K562 (cell line): Measurements from ENCODE around the gene ZNF609. TPM values are rescaled to one million over a fixed set of nuclear protein-coding genes. Genes with fewer than 3 reads are reported as not detected.

Source experiments
- ATAC-seq: fragments of 200-7000 bp; cut with Tn5 transposase; 3 replicates; pipeline ENCODE4 v1.9.1; 2020; ENCODE audit warnings: moderate library complexity
- BruUV-seq: library from RNA; stranded (reverse); fragments of 400-500 nt; replicated peaks from 2 replicates; lab custom pipeline; 2021; lab: Mats Ljungman, UMichigan
- CTCF ChIA-PET: fragments of 300-600 bp; formaldehyde crosslinking; extraction: SDS; loops from one replicate; lab custom pipeline; 2021; ENCODE audit warnings: low intra/inter-chr PET ratio; lab: Yijun Ruan, JAX
- POLR2A ChIA-PET: fragments of 300-600, 350-650 bp; sonication (Branson Sonifier 250); formaldehyde crosslinking; extraction: SDS; loops from one replicate; lab custom pipeline; 2021; ENCODE audit warnings: antibody characterized with exemption, inconsistent platforms; lab: Yijun Ruan, JAX
- DNase-seq, 4 experiments: peaks; one replicate each; pipeline versions ENCODE4 v3.0.0 to v3.0.0-alpha.2; 2011 to 2018; ENCODE audit warnings: low spot score in 3 of 4, mixed read lengths in 3 of 4; ENCODE audit errors: extremely low read depth in 1 of 4
- FAIRE-seq: peaks from 2 replicates; lab custom pipeline; 2011; peaks lifted over from hg19 to GRCh38; lab: Jason Lieb, UNC
- H2AFZ ChIP-seq: 2 replicates; pipeline ENCODE4 v1.6.0; 2011; ENCODE audit warnings: low read depth, low read length, control low read depth, inconsistent platforms
- H3K27ac ChIP-seq: fragments of 200-600 bp; 3 replicates; pipeline ENCODE4 v1.8.0; 2011; ENCODE audit warnings: low read depth, mild to moderate bottlenecking, control low read depth, inconsistent platforms, low read length, moderate library complexity, mixed read lengths; ENCODE audit errors: extremely low read depth
- H3K27me3 ChIP-seq, 2 experiments: fragments of 300-600 bp in 1 of 2; 2 replicates in 1 of 2; 3 replicates in 1 of 2; pipeline versions ENCODE4 v1.6.0 to v1.8.0; 2011; ENCODE audit warnings: inconsistent platforms in 2 of 2, low read length in 2 of 2, mild to moderate bottlenecking in 1 of 2, mixed read lengths in 1 of 2, moderate library complexity in 1 of 2; ENCODE audit not compliant: control insufficient read depth in 2 of 2, insufficient read depth in 2 of 2
- H3K36me3 ChIP-seq: fragments of 300-600 bp; 3 replicates; pipeline ENCODE4 v1.8.0; 2011; ENCODE audit warnings: mild to moderate bottlenecking, low read length, inconsistent platforms; ENCODE audit not compliant: control insufficient read depth, insufficient read depth
- H3K4me1 ChIP-seq, 2 experiments: fragments of 200-600 bp in 1 of 2; replicated peaks in 1 of 2; 2 replicates in 1 of 2; 3 replicates in 1 of 2; pipeline versions ENCODE4 v1.5.1 to v1.8.0; 2011; ENCODE audit warnings: inconsistent platforms in 2 of 2, low read length in 2 of 2, mild to moderate bottlenecking in 1 of 2, mixed read lengths in 1 of 2, moderate library complexity in 1 of 2; ENCODE audit not compliant: control insufficient read depth in 2 of 2, insufficient read depth in 2 of 2
- H3K4me2 ChIP-seq: 2 replicates; pipeline ENCODE4 v1.6.1; 2011; ENCODE audit warnings: low read length, control low read depth, inconsistent platforms, mixed read lengths; ENCODE audit not compliant: insufficient read depth
- H3K4me3 ChIP-seq: fragments of 200-600 bp; sonication (generic), shearing (Covaris generic); 2 replicates; pipeline ENCODE4 v1.5.1; 2016; ENCODE audit warnings: control low read depth, inconsistent platforms
- H3K79me2 ChIP-seq: fragments of 200-600 bp; 3 replicates; pipeline ENCODE4 v1.8.0; 2011; ENCODE audit warnings: low read length, inconsistent platforms; ENCODE audit not compliant: control insufficient read depth, insufficient read depth
- H3K9ac ChIP-seq, 2 experiments: 2 replicates each; pipeline versions ENCODE4 v1.6.0 to v1.6.1; 2011; ENCODE audit warnings: low read depth in 2 of 2, low read length in 2 of 2, control low read depth in 1 of 2, inconsistent platforms in 1 of 2, mild to moderate bottlenecking in 1 of 2, mixed read lengths in 1 of 2; ENCODE audit not compliant: insufficient read depth in 1 of 2
- H3K9me1 ChIP-seq: one replicate; pipeline ENCODE4 v1.6.0; 2011; ENCODE audit warnings: inconsistent platforms, mild to moderate bottlenecking, low read length, moderate library complexity; ENCODE audit not compliant: control insufficient read depth, insufficient read depth
- H3K9me3 ChIP-seq: replicated peaks from 2 replicates; pipeline ENCODE4 v1.5.1; 2011; ENCODE audit warnings: low read depth, low read length, inconsistent platforms; ENCODE audit not compliant: control insufficient read depth, insufficient read depth
- H4K20me1 ChIP-seq: replicated peaks from 2 replicates; pipeline ENCODE4 v1.6.1; 2011; ENCODE audit warnings: low read length, inconsistent platforms, mixed read lengths; ENCODE audit not compliant: control insufficient read depth, insufficient read depth
- BDP1 ChIP-seq: IDR thresholded peaks from 3 replicates; pipeline ENCODE4 v1.6.1; 2011; ENCODE audit not compliant: insufficient read length, insufficient read depth
- C11orf30 ChIP-seq: fragments of 450-650 bp; IDR thresholded peaks from 2 replicates; pipeline ENCODE4 v1.6.1; 2016; ENCODE audit warnings: low read depth, mild to moderate bottlenecking
- COPS2 ChIP-seq: fragments of 450-650 bp; conservative IDR thresholded peaks from 2 replicates; pipeline ENCODE4 v1.6.1; 2016; ENCODE audit warnings: mild to moderate bottlenecking, moderate library complexity
- CREM ChIP-seq: IDR thresholded peaks from 2 replicates; pipeline ENCODE4 v1.6.1; 2014; ENCODE audit warnings: antibody characterized with exemption, low read depth
- HDAC2 ChIP-seq: fragments of 450-650 bp; IDR thresholded peaks from 2 replicates; pipeline ENCODE4 v1.6.1; 2016; ENCODE audit warnings: mild to moderate bottlenecking
- HNRNPUL1 ChIP-seq: fragments of 200-400 bp; formaldehyde crosslinking; IDR thresholded peaks from 2 replicates; pipeline ENCODE4 v1.6.1; 2017; ENCODE audit warnings: low read length
- NR2C2 ChIP-seq, 2 experiments: fragments of 200-800 bp in 1 of 2; sonication (Bioruptor generic) in 1 of 2; sonication (generic) in 1 of 2; formaldehyde crosslinking in 1 of 2; IDR thresholded peaks; 2 replicates each; pipeline versions ENCODE4 v1.6.1 to v1.8.0; 2016 to 2022; ENCODE audit warnings: mild to moderate bottlenecking in 1 of 2, missing compliant biosample characterization in 1 of 2, missing genetic modification characterization in 1 of 2, missing genetic modification reagents in 1 of 2
- PCBP1 ChIP-seq: fragments of 200-400 bp; formaldehyde crosslinking; IDR thresholded peaks from 2 replicates; pipeline ENCODE4 v1.6.1; 2018; ENCODE audit warnings: mild to moderate bottlenecking, low read depth, low read length; ENCODE audit not compliant: poor library complexity, severe bottlenecking
- PYGO2 ChIP-seq: fragments of 450-650 bp; IDR thresholded peaks from 2 replicates; pipeline ENCODE4 v1.6.1; 2016; ENCODE audit warnings: mild to moderate bottlenecking, missing genetic modification characterization, moderate library complexity, missing compliant biosample characterization
- RUNX1 ChIP-seq: sonication (generic); IDR thresholded peaks from 2 replicates; pipeline ENCODE4 v1.6.1; 2016; ENCODE audit warnings: antibody characterized with exemption, low read depth
- SRF ChIP-seq, 2 experiments: fragments of 250-450, 450-650 bp in 1 of 2; sonication (Bioruptor Pico) in 1 of 2; sonication (generic) in 1 of 2; formaldehyde crosslinking; IDR thresholded peaks; 2 replicates each; pipeline versions ENCODE4 v1.5.0 to v1.5.1; 2020 to 2022; ENCODE audit warnings: mild to moderate bottlenecking in 1 of 2, missing genetic modification reagents in 1 of 2
- STAG1 ChIP-seq: sonication (generic); formaldehyde crosslinking; IDR thresholded peaks from 2 replicates; pipeline ENCODE4 v1.5.0; 2020; ENCODE audit warnings: missing genetic modification reagents, borderline replicate concordance
- TCF7L2 ChIP-seq: fragments of 150-350 bp; IDR thresholded peaks from 2 replicates; pipeline ENCODE4 v1.6.1; 2016; ENCODE audit warnings: low read depth, mild to moderate bottlenecking, low read length, moderate library complexity
- TGIF2 ChIP-seq: sonication (generic); formaldehyde crosslinking; IDR thresholded peaks from 2 replicates; pipeline ENCODE4 v1.8.1; 2022; ENCODE audit warnings: mild to moderate bottlenecking, missing genetic modification reagents, moderate library complexity
- WGBS: fragments of 100-300 bp; shearing (Covaris generic); methylation state at CpG from one replicate; pipeline ENCODE4 v1.1.6; 2016; ENCODE audit warnings: low coverage, mixed read lengths; ENCODE audit not compliant: insufficient coverage; ENCODE audit errors: missing lambda C conversion rate; 5-methylcytosine and 5-hydroxymethylcytosine counted together
- in situ Hi-C: fragments of 300-500 bp; cut with MboI; formaldehyde crosslinking; loops from 4 replicates; pipeline ENCODE4 v1.15.0; 2018; ENCODE audit warnings: inconsistent platforms, mixed read lengths
- intact Hi-C: fragments of 100-400 bp; cut with micrococcal nuclease; formaldehyde crosslinking; loops from 2 replicates; pipeline ENCODE4 v1.14.2; 2022
- polyA plus RNA-seq, 8 experiments: library from polyadenylated mRNA; depleted of rRNA in 4 of 8; stranded (reverse) in 5 of 8; unstranded in 3 of 8; fragments of >200 nt; fragmentation: Nextera tagmentation in 2 of 8; fragmentation: Illumina TruSeq in 1 of 8; extraction: Ambion mirVana in 2 of 8; extraction: Trizol in 1 of 8; gene quantifications; 2 replicates each; pipeline versions ENCODE4 v1.2.1 to v1.2.3, GENCODE V29; 2011 to 2014; ENCODE audit warnings: inconsistent platforms in 1 of 8, missing spikeins in 1 of 8
- total RNA-seq, 7 experiments: library from RNA; depleted of rRNA in 6 of 7; stranded (reverse); fragments of >200 nt in 6 of 7; fragmentation: Illumina TruSeq in 2 of 7; extraction: Trizol in 2 of 7; gene quantifications; 2 replicates each; pipeline versions ENCODE4 v1.2.1 to v1.2.3, GENCODE V29; 2011 to 2021; ENCODE audit warnings: low replicate concordance in 1 of 7
- TF ChIP-seq, protein P1 (sequence below): fragments of 250-450 bp; sonication (Bioruptor Pico); IDR thresholded peaks from 2 replicates; pipeline ENCODE4 v1.9.0; 2021; ENCODE audit warnings: mild to moderate bottlenecking
- TF ChIP-seq, protein P2 (sequence below): sonication (generic); formaldehyde crosslinking; IDR thresholded peaks from 2 replicates; pipeline ENCODE4 v1.8.0; 2022; ENCODE audit warnings: mild to moderate bottlenecking, missing genetic modification reagents, borderline replicate concordance

ZNF609 gene
- total and polyA plus RNA-seq, 9 of the 15 experiments (the other 6 are each of a cell fraction or from before 2014, with no cell fraction given), result 3.0 to 38.7 (median 17.8) TPM

DNA sequence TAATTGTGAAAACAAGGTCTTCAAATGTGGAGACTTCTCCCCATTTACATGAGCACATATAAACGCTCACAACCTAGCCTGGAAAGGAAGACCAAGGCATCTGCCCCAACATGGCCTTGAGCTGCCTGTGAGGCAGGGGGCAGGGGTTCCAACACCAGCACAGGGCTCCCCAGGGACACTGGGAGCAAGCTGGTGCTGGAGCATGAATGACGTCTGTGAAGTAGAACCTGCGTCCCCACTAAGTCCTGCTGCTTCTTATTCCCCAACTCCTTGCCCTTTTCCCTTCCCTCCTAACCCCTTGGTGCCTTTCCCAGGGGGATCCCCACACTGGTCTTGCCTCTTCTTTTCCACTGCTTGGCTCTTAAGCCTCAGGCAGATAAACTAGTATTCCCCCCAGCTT lies 221.9 kb downstream of the ZNF609 start:
- POLR2A ChIA-PET, result interaction anchor here (1.3 kb wide), 1 partner anchor 9 kb away, joined by 4 read pairs; no protein-coding TSS in a partner anchor
- Histone ChIP-seq H3K79me2 (no peaks in the 10 kb centered on the region), H3K9me1 (no peaks in the 10 kb centered on the region), H3K4me1 (no peaks in the 10 kb centered on the region; a peak in 1 of 5 replicates), H3K27ac (no peak overlapping the region), H4K20me1 (peaks cover 4% of the 10 kb centered on the region; the same call in 1 of the 2 replicates), H3K4me3 (no peak overlapping the region), H3K27me3 (no peaks in the 10 kb centered on the region), H3K9me3 (no peaks in the 10 kb centered on the region), H3K9ac (no peak overlapping the region), H3K36me3 (peaks cover 90% of the 10 kb centered on the region), H2AFZ (no peak overlapping the region), H3K4me2 (no peak overlapping the region)
- no TSS peak for BruUV-seq
- WGBS, result 69% methylated on average over 3 of the region's 3 CpGs
- FAIRE-seq, result no peak
- DNase-seq, result no peak
- CTCF ChIA-PET, result interaction anchor here (0.6 to 2.9 kb wide), 5 partner anchors 255 to 1073 kb away, joined by 3 to 27 read pairs (median 4); partner anchors contain the start of gene PPIB
- TF ChIP-seq PYGO2 (tag) (no peak), NR2C2 (CRISPR knock-in tag; IDR thresholded peaks at IDR 0.05) (no peak), NR2C2 (tag; IDR thresholded peaks at IDR 0.05) (no peak), HNRNPUL1 (no peak), COPS2 (no peak), HDAC2 (no peak), TCF7L2 (no peak), CREM (no peak), BDP1 (no peak), TGIF2 (CRISPR knock-in tag) (no peak), RUNX1 (no peak), C11orf30 (no peak), STAG1 (CRISPR knock-in tag) (no peak), PCBP1 (no peak), SRF (CRISPR knock-in tag; IDR thresholded peaks at IDR 0.05) (no peak)
- TF ChIP-seq, protein P1, sequence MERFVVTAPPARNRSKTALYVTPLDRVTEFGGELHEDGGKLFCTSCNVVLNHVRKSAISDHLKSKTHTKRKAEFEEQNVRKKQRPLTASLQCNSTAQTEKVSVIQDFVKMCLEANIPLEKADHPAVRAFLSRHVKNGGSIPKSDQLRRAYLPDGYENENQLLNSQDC (CRISPR knock-in tag), result no peak
- TF ChIP-seq, protein P2, sequence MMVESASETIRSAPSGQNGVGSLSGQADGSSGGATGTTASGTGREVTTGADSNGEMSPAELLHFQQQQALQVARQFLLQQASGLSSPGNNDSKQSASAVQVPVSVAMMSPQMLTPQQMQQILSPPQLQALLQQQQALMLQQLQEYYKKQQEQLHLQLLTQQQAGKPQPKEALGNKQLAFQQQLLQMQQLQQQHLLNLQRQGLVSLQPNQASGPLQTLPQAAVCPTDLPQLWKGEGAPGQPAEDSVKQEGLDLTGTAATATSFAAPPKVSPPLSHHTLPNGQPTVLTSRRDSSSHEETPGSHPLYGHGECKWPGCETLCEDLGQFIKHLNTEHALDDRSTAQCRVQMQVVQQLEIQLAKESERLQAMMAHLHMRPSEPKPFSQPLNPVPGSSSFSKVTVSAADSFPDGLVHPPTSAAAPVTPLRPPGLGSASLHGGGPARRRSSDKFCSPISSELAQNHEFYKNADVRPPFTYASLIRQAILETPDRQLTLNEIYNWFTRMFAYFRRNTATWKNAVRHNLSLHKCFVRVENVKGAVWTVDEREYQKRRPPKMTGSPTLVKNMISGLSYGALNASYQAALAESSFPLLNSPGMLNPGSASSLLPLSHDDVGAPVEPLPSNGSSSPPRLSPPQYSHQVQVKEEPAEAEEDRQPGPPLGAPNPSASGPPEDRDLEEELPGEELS (CRISPR knock-in tag), result no peak
- intact Hi-C loops (loop anchor here (5.0 kb wide), 2 partner anchors 475 to 515 kb away; no protein-coding TSS in a partner anchor), in situ Hi-C loops (loop anchor here (5.0 kb wide), 1 partner anchor 45 kb away; no protein-coding TSS in a partner anchor)
- no peak for ATAC-seq
